IPS-11a (cell line): Measurements from ENCODE around the gene RASA3.
A peak's percentile ranks its signal among the peaks of the same experiment; 100 is the strongest.
"Not testable (repeated sequence)": the region's sequence is repeated elsewhere in the genome, so short reads cannot be mapped to it uniquely, and the experiment has no call there.

Experiments used
- H3K4me3 ChIP-seq: one replicate; pipeline ENCODE4 v1.5.1; 2013; ENCODE audit warnings: low read depth, low read length, control low read depth

The RASA3 gene

GRCh38 chr13:114143806-114144605 lies 11.6 kb upstream of the RASA3 start:
- H3K4me3 ChIP-seq = no peak overlapping the region

- H3K4me3 ChIP-seq = no peak overlapping the region
Measured at GRCh38 chr13:114142640-114143490, 10.4 kb upstream of the RASA3 start.

GRCh38 chr13:114142137-114142550 lies 9.7 kb upstream of the RASA3 start:
- H3K4me3 ChIP-seq = no peak overlapping the region

- H3K4me3 ChIP-seq = no peak overlapping the region
Measured at GRCh38 chr13:114141261-114141996, 9.0 kb upstream of the RASA3 start.

GRCh38 chr13:114140906-114141250 lies 8.5 kb upstream of the RASA3 start:
- no peak overlapping the region for H3K4me3 ChIP-seq

- no peak overlapping the region for H3K4me3 ChIP-seq
Measured at GRCh38 chr13:114140131-114140905, 7.9 kb upstream of the RASA3 start.

- H3K4me3 ChIP-seq = no peak overlapping the region
Measured at GRCh38 chr13:114136576-114136975, 4.2 kb upstream of the RASA3 start.

- no peak overlapping the region for H3K4me3 ChIP-seq
Measured at GRCh38 chr13:114135731-114136171, 3.3 kb upstream of the RASA3 start.

- no peak overlapping the region for H3K4me3 ChIP-seq
Measured at GRCh38 chr13:114134944-114135610, 2.7 kb upstream of the RASA3 start.

- H3K4me3 ChIP-seq = no peak overlapping the region
Measured at GRCh38 chr13:114134111-114134943, 1.9 kb upstream of the RASA3 start.

- H3K4me3 ChIP-seq = not testable (repeated sequence)
Measured at GRCh38 chr13:114133552-114133951, 1.1 kb upstream of the RASA3 start.

- H3K4me3 ChIP-seq = not testable (repeated sequence)
Measured at GRCh38 chr13:114133126-114133525, 703 bp upstream of the RASA3 start.

- peak overlapping the region; percentile 80 for H3K4me3 ChIP-seq
Measured at GRCh38 chr13:114131583-114132418, 622 bp downstream of the RASA3 start.

- H3K4me3 ChIP-seq = peak overlapping the region; percentile 80
Measured at GRCh38 chr13:114130837-114131582, 1.4 kb downstream of the RASA3 start.

- H3K4me3 ChIP-seq = no peak overlapping the region
Measured at GRCh38 chr13:114130131-114130836, 2.1 kb downstream of the RASA3 start.

GRCh38 chr13:114129649-114130062 lies 2.8 kb downstream of the RASA3 start:
- H3K4me3 ChIP-seq = no peak overlapping the region
